Measurements from ENCODE around the gene HDAC4. TPM values are rescaled to one million over a fixed set of nuclear protein-coding genes. Genes with fewer than 3 reads are reported as not detected.

Gene HDAC4
- total and polyA plus RNA-seq, 9 of the 15 experiments (the other 6 are each of a cell fraction or from before 2014, with no cell fraction given), result 0.11 to 20.2 (median 4.0) TPM

- DNase-seq (ENCODE audit: extremely low read depth in 1 of 4, low spot score in 3 of 4) (peak in 1 of 4 experiments; percentile 48), FAIRE-seq (peak; percentile 44), ATAC-seq (0 out of 3 replicates have a peak, but pooled peaks have one; percentile 3)
- Histone ChIP-seq H3K36me3 (ENCODE audit: control insufficient read depth, insufficient read depth, low read length) (0 out of 3 replicates have a peak, but pooled peaks cover 2% of the 10 kb centered on the region), H3K9me1 (ENCODE audit: control insufficient read depth, insufficient read depth, low read length) (no peaks in the 10 kb centered on the region), H3K27me3 (ENCODE audit: control insufficient read depth in 2 of 2, insufficient read depth in 2 of 2, low read length in 2 of 2) (no peaks in the 10 kb centered on the region; a peak in 1 of 5 replicates), H3K4me2 (ENCODE audit: insufficient read depth, low read length) (peak overlapping the region; percentile 87), H3K27ac (ENCODE audit: extremely low read depth, low read depth, low read length) (peak overlapping the region; percentile 97), H3K9me3 (replicated peaks; ENCODE audit: control insufficient read depth, insufficient read depth, low read depth, low read length) (no peaks in the 10 kb centered on the region), H3K4me3 (peak overlapping the region; percentile 41), H4K20me1 (replicated peaks; ENCODE audit: control insufficient read depth, insufficient read depth, low read length) (no peaks in the 10 kb centered on the region), H3K79me2 (ENCODE audit: control insufficient read depth, insufficient read depth, low read length) (peaks cover 89% of the 10 kb centered on the region), H3K4me1 (replicated peaks in 1 of 2; ENCODE audit: control insufficient read depth in 2 of 2, insufficient read depth in 2 of 2, low read length in 2 of 2) (peaks cover 45 to 49% of the 10 kb centered on the region in 2 experiments), H3K9ac (ENCODE audit: insufficient read depth in 1 of 2, low read depth in 2 of 2, low read length in 2 of 2) (peak overlapping the region; percentile 70 to 84), H2AFZ (ENCODE audit: low read depth, low read length) (no peak overlapping the region)
- BruUV-seq (replicated peaks), result no TSS peak
- intact Hi-C loops (cut with micrococcal nuclease), result loop anchor here (1.0 kb wide), 1 partner anchor 44 kb away; no protein-coding TSS in a partner anchor
- CTCF ChIA-PET (ENCODE audit: low intra/inter-chr PET ratio), result no interaction called here
- in situ Hi-C loops (cut with MboI), result no loop called here
- 12% methylated on average over 17 of the region's 23 CpGs for WGBS (ENCODE audit: insufficient coverage, low coverage, missing lambda C conversion rate)
- POLR2A ChIA-PET, result interaction anchor here (0.7 to 1.0 kb wide), 3 partner anchors 16 to 127 kb away, joined by 3 to 4 read pairs (median 3); partner anchors contain the start of gene HDAC4
- no peak for TF ChIP-seq PTTG1 (tag; IDR thresholded peaks at IDR 0.05; ENCODE audit: low read depth)
- TF ChIP-seq ZNF175 (CRISPR knock-in tag; IDR thresholded peaks at IDR 0.05; ENCODE audit: low read depth), result no peak
- TF ChIP-seq SLC30A9 (CRISPR knock-in tag; IDR thresholded peaks at IDR 0.05), result no peak
- peak; percentile 71; the same call in 1 of the 2 replicates for TF ChIP-seq ZNF592 (IDR thresholded peaks at IDR 0.05)
- no peak for TF ChIP-seq POLR3A (IDR thresholded peaks at IDR 0.05; ENCODE audit: borderline replicate concordance, extremely low read depth, insufficient read depth, insufficient read length)
- no peak for TF ChIP-seq CREB3L1 (IDR thresholded peaks at IDR 0.05; ENCODE audit: borderline replicate concordance, low read depth)
- TF ChIP-seq, protein P1, sequence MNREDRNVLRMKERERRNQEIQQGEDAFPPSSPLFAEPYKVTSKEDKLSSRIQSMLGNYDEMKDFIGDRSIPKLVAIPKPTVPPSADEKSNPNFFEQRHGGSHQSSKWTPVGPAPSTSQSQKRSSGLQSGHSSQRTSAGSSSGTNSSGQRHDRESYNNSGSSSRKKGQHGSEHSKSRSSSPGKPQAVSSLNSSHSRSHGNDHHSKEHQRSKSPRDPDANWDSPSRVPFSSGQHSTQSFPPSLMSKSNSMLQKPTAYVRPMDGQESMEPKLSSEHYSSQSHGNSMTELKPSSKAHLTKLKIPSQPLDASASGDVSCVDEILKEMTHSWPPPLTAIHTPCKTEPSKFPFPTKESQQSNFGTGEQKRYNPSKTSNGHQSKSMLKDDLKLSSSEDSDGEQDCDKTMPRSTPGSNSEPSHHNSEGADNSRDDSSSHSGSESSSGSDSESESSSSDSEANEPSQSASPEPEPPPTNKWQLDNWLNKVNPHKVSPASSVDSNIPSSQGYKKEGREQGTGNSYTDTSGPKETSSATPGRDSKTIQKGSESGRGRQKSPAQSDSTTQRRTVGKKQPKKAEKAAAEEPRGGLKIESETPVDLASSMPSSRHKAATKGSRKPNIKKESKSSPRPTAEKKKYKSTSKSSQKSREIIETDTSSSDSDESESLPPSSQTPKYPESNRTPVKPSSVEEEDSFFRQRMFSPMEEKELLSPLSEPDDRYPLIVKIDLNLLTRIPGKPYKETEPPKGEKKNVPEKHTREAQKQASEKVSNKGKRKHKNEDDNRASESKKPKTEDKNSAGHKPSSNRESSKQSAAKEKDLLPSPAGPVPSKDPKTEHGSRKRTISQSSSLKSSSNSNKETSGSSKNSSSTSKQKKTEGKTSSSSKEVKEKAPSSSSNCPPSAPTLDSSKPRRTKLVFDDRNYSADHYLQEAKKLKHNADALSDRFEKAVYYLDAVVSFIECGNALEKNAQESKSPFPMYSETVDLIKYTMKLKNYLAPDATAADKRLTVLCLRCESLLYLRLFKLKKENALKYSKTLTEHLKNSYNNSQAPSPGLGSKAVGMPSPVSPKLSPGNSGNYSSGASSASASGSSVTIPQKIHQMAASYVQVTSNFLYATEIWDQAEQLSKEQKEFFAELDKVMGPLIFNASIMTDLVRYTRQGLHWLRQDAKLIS (CRISPR knock-in tag; IDR thresholded peaks at IDR 0.05), result no peak
- no peak for TF ChIP-seq SNRNP70 (optimal IDR thresholded peaks at IDR 0.05; ENCODE audit: low read depth, low read length)
- no peak for TF ChIP-seq MTA3 (IDR thresholded peaks at IDR 0.05; ENCODE audit: borderline replicate concordance)
Observed at GRCh38 chr2:239273280-239274234, 127.3 kb downstream of the HDAC4 start.
